Progenitor cell of endocrine pancreas (in vitro differentiated cells): ENCODE results near the gene ZNF850. TPM values are rescaled to one million over a fixed set of nuclear protein-coding genes. Genes with fewer than 3 reads are reported as not detected.

Experiments
- DNase-seq: peaks from one replicate; pipeline ENCODE4 v3.0.0; 2021; ENCODE audit warnings: low spot score; ENCODE audit not compliant: unreplicated experiment
- H3K27ac Mint-ChIP-seq: 2 replicates; pipeline ENCODE4 v1.8.0; 2021; ENCODE audit warnings: mild to moderate bottlenecking, moderate library complexity, mixed read lengths
- H3K27me3 Mint-ChIP-seq: 2 replicates; pipeline ENCODE4 v1.8.0; 2021; ENCODE audit warnings: mixed read lengths
- H3K36me3 Mint-ChIP-seq: 2 replicates; pipeline ENCODE4 v1.8.0; 2022; ENCODE audit warnings: mixed read lengths; ENCODE audit not compliant: insufficient read depth
- H3K4me1 Mint-ChIP-seq: 2 replicates; pipeline ENCODE4 v1.8.0; 2021; ENCODE audit warnings: low read depth, mixed read lengths
- H3K4me3 Mint-ChIP-seq: 2 replicates; pipeline ENCODE4 v1.8.0; 2021; ENCODE audit warnings: low read depth, mild to moderate bottlenecking, moderate library complexity, mixed read lengths
- H3K9me3 Mint-ChIP-seq: 2 replicates; pipeline ENCODE4 v1.8.0; 2021; ENCODE audit warnings: low read depth, mixed read lengths
- total RNA-seq: library from RNA; stranded (reverse); gene quantifications from 2 replicates; pipeline ENCODE4 v1.2.1, GENCODE V29; 2021
- TF ChIP-seq, protein P1 (sequence below): fragments of 200-600 bp; sonication (generic); IDR thresholded peaks from one replicate; pipeline ENCODE4 v1.5.0; 2021; ENCODE audit warnings: antibody characterized with exemption, mild to moderate bottlenecking; ENCODE audit not compliant: unreplicated experiment

ZNF850 gene
- total RNA-seq, 1 donor from 2014 or later = 17.6 TPM

DNA sequence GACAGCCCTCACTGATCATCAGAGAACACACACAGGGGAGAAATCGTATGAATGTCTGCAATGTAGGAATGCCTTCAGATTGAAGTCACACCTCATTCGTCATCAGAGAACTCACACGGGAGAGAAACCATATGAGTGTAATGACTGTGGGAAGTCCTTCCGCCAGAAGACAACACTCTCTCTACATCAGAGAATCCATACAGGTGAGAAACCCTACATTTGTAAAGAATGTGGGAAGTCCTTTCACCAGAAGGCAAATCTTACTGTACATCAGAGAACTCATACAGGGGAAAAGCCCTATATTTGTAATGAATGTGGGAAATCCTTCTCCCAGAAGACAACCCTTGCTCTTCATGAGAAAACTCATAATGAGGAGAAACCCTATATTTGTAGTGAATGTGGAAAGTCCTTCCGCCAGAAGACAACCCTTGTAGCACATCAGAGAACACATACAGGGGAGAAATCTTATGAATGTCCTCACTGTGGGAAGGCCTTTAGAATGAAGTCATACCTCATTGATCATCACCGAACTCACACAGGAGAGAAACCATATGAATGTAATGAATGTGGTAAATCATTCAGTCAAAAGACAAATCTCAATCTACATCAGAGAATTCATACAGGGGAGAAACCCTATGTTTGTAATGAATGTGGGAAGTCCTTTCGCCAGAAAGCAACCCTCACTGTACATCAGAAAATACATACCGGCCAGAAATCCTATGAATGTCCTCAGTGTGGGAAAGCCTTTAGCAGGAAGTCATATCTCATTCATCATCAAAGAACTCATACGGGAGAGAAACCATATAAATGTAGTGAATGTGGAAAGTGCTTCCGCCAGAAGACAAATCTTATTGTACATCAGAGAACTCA is 52.7 kb downstream of the ZNF850 start:
- no peak for DNase-seq
- TF ChIP-seq, protein P1, sequence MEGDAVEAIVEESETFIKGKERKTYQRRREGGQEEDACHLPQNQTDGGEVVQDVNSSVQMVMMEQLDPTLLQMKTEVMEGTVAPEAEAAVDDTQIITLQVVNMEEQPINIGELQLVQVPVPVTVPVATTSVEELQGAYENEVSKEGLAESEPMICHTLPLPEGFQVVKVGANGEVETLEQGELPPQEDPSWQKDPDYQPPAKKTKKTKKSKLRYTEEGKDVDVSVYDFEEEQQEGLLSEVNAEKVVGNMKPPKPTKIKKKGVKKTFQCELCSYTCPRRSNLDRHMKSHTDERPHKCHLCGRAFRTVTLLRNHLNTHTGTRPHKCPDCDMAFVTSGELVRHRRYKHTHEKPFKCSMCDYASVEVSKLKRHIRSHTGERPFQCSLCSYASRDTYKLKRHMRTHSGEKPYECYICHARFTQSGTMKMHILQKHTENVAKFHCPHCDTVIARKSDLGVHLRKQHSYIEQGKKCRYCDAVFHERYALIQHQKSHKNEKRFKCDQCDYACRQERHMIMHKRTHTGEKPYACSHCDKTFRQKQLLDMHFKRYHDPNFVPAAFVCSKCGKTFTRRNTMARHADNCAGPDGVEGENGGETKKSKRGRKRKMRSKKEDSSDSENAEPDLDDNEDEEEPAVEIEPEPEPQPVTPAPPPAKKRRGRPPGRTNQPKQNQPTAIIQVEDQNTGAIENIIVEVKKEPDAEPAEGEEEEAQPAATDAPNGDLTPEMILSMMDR = no peak
- H3K36me3 Mint-ChIP-seq = peaks cover 74% of the 10 kb centered on the region
- no peak overlapping the region for H3K4me3 Mint-ChIP-seq
- peaks cover 54% of the 10 kb centered on the region for H3K9me3 Mint-ChIP-seq
- peak overlapping the region; percentile 77 for H3K27ac Mint-ChIP-seq
- no peaks in the 10 kb centered on the region for H3K27me3 Mint-ChIP-seq
- no peaks in the 10 kb centered on the region for H3K4me1 Mint-ChIP-seq

DNA sequence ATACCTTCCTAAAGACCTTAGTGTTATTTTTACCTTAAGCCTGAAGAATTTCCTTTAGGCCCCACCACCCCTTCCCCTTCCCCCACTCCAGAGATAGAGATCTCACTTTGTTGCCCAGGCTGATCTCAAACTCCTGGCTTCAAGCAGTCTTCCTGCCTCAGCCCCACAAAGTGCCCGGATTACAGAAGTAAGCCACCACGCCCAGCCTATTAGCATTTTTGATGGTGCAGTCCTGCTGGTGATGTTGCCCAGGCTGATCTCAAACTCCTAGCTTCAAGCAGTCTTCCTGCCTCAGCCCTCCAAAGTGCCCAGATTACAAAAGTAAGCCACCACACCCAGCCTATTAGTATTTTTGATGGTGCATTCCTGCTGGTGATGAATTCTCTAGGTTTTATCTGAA is 63.2 kb downstream of the ZNF850 start:
- no peaks in the 10 kb centered on the region for H3K27me3 Mint-ChIP-seq
- H3K4me1 Mint-ChIP-seq = no peaks in the 10 kb centered on the region
- H3K27ac Mint-ChIP-seq = no peak overlapping the region
- TF ChIP-seq, protein P1 = no peak
- peaks cover 64% of the 10 kb centered on the region for H3K9me3 Mint-ChIP-seq
- H3K36me3 Mint-ChIP-seq = peaks cover 95% of the 10 kb centered on the region
- no peak for DNase-seq
- no peak overlapping the region for H3K4me3 Mint-ChIP-seq

DNA sequence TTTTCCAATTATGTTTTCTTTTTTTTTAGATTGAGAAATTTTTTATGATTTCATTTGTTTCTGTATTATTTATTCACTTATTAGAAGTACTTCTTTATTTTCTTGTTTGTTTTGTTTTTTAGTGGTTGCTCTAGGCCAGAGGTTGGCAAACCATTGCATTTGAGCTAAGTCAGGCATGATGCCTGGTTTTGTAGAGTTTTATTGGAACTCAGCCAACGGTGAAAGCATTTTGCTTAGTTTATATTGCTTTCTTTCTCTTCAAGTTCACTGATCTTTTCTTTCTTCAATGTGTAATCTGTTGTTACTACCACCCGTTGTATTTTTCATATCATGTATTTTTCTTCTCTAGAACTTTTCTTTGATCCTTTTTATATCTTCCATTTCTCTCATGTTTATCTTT is 65.5 kb downstream of the ZNF850 start:
- H3K4me3 Mint-ChIP-seq = no peak overlapping the region
- H3K36me3 Mint-ChIP-seq = peaks cover 86% of the 10 kb centered on the region
- H3K27me3 Mint-ChIP-seq = no peaks in the 10 kb centered on the region
- H3K9me3 Mint-ChIP-seq = peaks cover 58% of the 10 kb centered on the region
- H3K27ac Mint-ChIP-seq = no peak overlapping the region
- H3K4me1 Mint-ChIP-seq = no peaks in the 10 kb centered on the region
- DNase-seq = no peak
- TF ChIP-seq, protein P1 = no peak

DNA sequence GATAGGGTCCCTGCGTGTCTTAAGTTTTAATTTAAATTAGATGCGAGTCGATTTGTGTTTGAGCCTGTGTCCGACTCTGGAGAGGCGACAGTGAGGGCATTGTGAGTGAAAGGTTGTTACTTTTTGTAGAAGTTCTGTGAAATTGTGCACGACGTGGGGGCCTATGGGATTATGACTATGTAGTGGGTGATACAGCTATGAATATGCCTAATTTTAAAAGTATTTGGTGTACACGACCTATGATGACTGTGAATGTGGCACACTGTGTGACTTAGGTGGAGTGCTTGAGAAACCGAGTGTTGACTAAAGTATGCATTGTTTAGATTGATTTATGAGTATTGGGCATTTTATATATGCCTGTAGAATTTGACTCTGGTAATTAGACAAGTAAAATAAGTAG is 84.5 kb downstream of the ZNF850 start:
- Mint-ChIP-seq H3K9me3 (peaks cover 16% of the 10 kb centered on the region), H3K4me3 (peak overlapping the region; percentile 99), H3K27ac (peak overlapping the region; percentile 99), H3K27me3 (no peaks in the 10 kb centered on the region), H3K36me3 (peaks cover 50% of the 10 kb centered on the region), H3K4me1 (peaks cover 20% of the 10 kb centered on the region)
- DNase-seq = no peak
- TF ChIP-seq, protein P1 = no peak

DNA sequence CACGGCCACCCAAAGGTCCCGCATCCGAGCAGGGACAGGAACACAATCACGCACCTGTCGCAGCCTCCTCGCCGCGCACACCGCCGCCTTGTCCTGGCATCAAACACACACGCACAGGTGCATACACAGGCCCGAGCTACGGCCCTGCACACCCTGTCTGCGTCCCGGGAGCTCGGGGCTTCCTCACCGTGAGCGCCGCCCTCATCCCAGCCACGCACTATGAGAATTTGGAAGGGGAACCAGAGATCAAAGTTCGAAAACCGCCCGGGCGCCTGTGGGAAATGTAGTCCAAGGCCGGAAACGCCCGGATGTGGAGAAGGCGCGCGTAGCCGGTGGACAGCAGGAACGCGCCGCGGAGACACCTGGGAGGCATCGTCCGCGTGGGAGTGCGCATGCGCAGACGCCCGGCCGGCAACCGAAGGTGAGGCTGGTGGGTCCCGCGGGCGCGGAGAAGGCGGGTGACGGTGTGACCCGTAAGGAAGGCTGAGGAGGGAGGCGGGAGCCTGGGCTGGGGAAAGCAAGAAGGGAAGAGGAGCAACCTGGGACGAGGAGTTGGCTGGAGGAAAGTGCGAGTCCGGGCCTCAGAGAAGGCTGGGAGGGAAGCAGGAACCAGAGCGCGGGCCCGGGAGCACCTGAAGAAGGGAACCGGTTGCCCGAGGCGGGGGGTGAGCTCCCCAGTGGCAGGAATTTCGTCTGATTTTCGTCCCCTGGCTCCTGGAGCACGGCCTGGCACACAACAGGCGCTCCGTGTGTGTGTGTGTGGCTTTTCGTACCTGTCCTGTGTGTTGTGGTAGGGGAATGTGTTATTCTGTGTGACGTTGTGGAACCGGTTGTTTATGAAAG is 85.2 kb downstream of the ZNF850 start, which contains the start of gene ZNF567:
TSS of gene ZNF567 (plus strand) at position 399 of the 843 bp plus-strand sequence. CDS start 7,256 bp downstream, outside the sequence.
- TF ChIP-seq, protein P1 = peak; percentile 31
- Mint-ChIP-seq H3K4me1 (peaks cover 20% of the 10 kb centered on the region), H3K27me3 (no peaks in the 10 kb centered on the region), H3K36me3 (peaks cover 45% of the 10 kb centered on the region), H3K27ac (peak within 1 kb of the TSS; percentile 99), H3K9me3 (peaks cover 16% of the 10 kb centered on the region), H3K4me3 (peak within 1 kb of the TSS; percentile 99)
- peak; percentile 99 for DNase-seq
